Right lobe of liver (tissue), 6 donors: ENCODE results near the gene CASP3. TPM values are rescaled to one million over a fixed set of nuclear protein-coding genes. Genes with fewer than 3 reads are reported as not detected.
A peak's percentile ranks its signal among the peaks of the same experiment; 100 is the strongest.

Source experiments
- ATAC-seq, 4 donors: fragments of 200-7000 bp; cut with Tn5 transposase; one replicate each; pipeline ENCODE4 v1.9.1; 2020; ENCODE audit warnings: mild to moderate bottlenecking in 4 of 4, moderate library complexity in 4 of 4
- DNase-seq, 3 donors: peaks; one replicate each; pipeline ENCODE4 v3.0.0-alpha.2; 2020
- H3K27ac ChIP-seq, 3 donors: fragments of 200-600 bp; one replicate each; pipeline ENCODE4 v1.8.0; 2022
- H3K27me3 ChIP-seq, 2 donors: fragments of 200-600 bp; one replicate each; pipeline ENCODE4 v1.8.0; 2022
- H3K36me3 ChIP-seq, 4 donors: fragments of 200-600 bp; sonication (generic) in 1 of 4; one replicate each; pipeline versions ENCODE4 v1.5.1 to v1.8.0; 2017 to 2022; ENCODE audit warnings: control low read depth in 1 of 4
- H3K4me1 ChIP-seq, 4 donors: fragments of 200-600 bp; sonication (generic) in 1 of 4; one replicate each; pipeline versions ENCODE4 v1.5.1 to v1.8.0; 2017 to 2022; ENCODE audit warnings: control low read depth in 1 of 4
- H3K4me3 ChIP-seq, 3 donors: fragments of 200-600 bp; one replicate each; pipeline ENCODE4 v1.8.0; 2022
- H3K9me3 ChIP-seq, 4 donors: fragments of 200-600 bp; sonication (generic) in 1 of 4; one replicate each; pipeline versions ENCODE4 v1.5.1 to v1.8.0; 2017 to 2022; ENCODE audit warnings: control low read depth in 1 of 4
- POLR2A ChIP-seq: fragments of 450-650 bp; IDR thresholded peaks from one replicate; pipeline ENCODE4 v1.6.1; 2017; ENCODE audit warnings: antibody characterized with exemption, mild to moderate bottlenecking
- WGBS: methylation state at CpG from one replicate; pipeline ENCODE4 v1.1.6; 2018; ENCODE audit warnings: low coverage, low lambda C conversion rate; ENCODE audit not compliant: insufficient coverage; ENCODE audit errors: missing lambda C conversion rate; 5-methylcytosine and 5-hydroxymethylcytosine counted together
- intact Hi-C, 2 donors: fragments of 100-400 bp; cut with DNase I; formaldehyde crosslinking; loops; one replicate each; pipeline versions ENCODE4 v1.11.2 to v1.14.1; 2022
- total RNA-seq, 6 experiments: library from RNA; depleted of rRNA in 2 of 6; stranded (reverse); fragments of >200 nt in 2 of 6; fragmentation: NEBNext Ultra II Directional in 3 of 6; extraction: Animal tissue kit (Norgen Biotek cat#: 25700) in 3 of 6; gene quantifications; one replicate each; pipeline versions ENCODE4 v1.1.0 to v1.2.4, GENCODE V29; 2016 to 2023
- TF ChIP-seq, protein P1 (sequence below), 4 donors: fragments of 200-600 bp in 3 of 4; fragments of 450-650 bp in 1 of 4; IDR thresholded peaks; one replicate each; pipeline versions ENCODE4 v1.5.1 to v1.8.0; 2016 to 2022; ENCODE audit warnings: antibody characterized with exemption in 4 of 4, mild to moderate bottlenecking in 2 of 4
- donor health status: DM: no; HTN: yes; CAD: no.
- donor health status: DM: no; HTN: no; CAD: no.
- donor health status: DM: no; HTN: no; CAD: no.
- donor health status: DM: no; HTN: yes; CAD: no.
- donor health status: DM: no; HTN: yes; CAD: no.

The CASP3 gene
- total RNA-seq, 6 experiments from 2014 or later, result 9.6 to 19.6 (median 13.2) TPM

DNA sequence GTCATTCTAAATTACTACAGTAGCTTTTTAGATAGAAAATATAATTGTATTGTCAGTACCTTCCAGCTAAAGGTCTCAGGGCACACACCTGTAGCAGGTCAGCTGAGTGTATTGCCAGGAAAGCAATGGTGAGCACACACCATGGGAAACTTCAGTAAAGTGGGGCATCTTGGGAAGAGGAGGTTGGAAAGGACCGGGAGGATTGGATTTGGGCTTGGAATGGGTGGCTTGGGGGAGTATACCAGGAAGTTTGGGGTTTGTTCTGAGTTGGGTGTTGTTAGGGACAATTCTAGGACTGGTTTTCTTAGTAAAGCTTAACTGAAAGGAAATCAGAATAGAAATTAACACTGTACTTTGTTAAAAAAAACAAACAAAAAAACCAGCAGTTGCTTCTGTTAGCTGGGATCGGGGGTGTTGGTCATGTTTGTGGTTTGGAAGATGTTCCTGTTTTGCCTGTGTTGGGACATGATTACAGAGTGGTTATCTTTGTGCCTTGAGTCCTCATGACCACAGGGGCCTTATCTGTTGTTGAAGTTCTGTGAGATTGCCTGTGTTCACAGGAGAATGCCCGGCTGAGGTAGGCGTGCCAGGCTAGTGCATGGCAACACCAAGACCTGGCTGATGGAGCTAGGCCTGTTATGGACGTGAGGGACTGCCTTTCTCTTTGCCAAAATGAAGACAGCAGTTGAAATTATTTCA, 35.4 kb upstream of the CASP3 start:
- no peak for TF ChIP-seq POLR2A
- TF ChIP-seq, protein P1, sequence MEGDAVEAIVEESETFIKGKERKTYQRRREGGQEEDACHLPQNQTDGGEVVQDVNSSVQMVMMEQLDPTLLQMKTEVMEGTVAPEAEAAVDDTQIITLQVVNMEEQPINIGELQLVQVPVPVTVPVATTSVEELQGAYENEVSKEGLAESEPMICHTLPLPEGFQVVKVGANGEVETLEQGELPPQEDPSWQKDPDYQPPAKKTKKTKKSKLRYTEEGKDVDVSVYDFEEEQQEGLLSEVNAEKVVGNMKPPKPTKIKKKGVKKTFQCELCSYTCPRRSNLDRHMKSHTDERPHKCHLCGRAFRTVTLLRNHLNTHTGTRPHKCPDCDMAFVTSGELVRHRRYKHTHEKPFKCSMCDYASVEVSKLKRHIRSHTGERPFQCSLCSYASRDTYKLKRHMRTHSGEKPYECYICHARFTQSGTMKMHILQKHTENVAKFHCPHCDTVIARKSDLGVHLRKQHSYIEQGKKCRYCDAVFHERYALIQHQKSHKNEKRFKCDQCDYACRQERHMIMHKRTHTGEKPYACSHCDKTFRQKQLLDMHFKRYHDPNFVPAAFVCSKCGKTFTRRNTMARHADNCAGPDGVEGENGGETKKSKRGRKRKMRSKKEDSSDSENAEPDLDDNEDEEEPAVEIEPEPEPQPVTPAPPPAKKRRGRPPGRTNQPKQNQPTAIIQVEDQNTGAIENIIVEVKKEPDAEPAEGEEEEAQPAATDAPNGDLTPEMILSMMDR (IDR thresholded peaks at IDR 0.05), result no peak
- ATAC-seq, result peak in 3 of 4 donors; percentile 24 to 61 (median 52)
- H3K9me3 ChIP-seq, result no peaks in the 10 kb centered on the region
- no peak overlapping the region for H3K27ac ChIP-seq
- no peak for DNase-seq
- 63% methylated on average over 3 of the region's 5 CpGs for WGBS
- intact Hi-C loops, result no loop called here
- no peaks in the 10 kb centered on the region for H3K27me3 ChIP-seq
- H3K4me3 ChIP-seq, result no peak overlapping the region
- no peaks in the 10 kb centered on the region for H3K4me1 ChIP-seq
- no peaks in the 10 kb centered on the region for H3K36me3 ChIP-seq

DNA sequence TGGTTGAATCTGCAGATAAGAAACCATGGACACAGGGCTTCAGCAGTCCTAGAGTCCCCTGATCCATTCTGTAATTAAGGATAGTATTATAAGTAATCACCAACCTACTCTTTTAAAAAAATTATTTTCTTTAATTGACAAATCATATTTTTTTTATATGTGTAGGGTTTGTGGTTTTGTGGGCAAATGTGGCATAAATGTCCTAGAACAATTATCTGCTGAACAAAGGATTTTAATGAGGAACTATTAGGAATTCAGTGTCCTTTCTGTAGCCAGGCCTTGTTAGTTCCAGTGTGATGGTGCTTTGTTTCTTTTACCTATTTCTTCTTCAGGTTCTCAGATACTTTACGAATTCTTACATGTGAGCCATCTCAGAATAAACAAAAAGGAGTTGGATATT, 32.7 kb upstream of the CASP3 start:
- DNase-seq (no peak), ATAC-seq (no peak)
- H3K4me3 ChIP-seq, result no peak overlapping the region
- no peak overlapping the region for H3K27ac ChIP-seq
- H3K27me3 ChIP-seq, result no peaks in the 10 kb centered on the region
- no peaks in the 10 kb centered on the region for H3K4me1 ChIP-seq
- no peaks in the 10 kb centered on the region for H3K36me3 ChIP-seq
- H3K9me3 ChIP-seq, result no peaks in the 10 kb centered on the region
- intact Hi-C loops, result no loop called here
- TF ChIP-seq, protein P1 (IDR thresholded peaks at IDR 0.05), result no peak
- no peak for TF ChIP-seq POLR2A
- 86% methylated on average over 1 of the region's 1 CpG for WGBS

DNA sequence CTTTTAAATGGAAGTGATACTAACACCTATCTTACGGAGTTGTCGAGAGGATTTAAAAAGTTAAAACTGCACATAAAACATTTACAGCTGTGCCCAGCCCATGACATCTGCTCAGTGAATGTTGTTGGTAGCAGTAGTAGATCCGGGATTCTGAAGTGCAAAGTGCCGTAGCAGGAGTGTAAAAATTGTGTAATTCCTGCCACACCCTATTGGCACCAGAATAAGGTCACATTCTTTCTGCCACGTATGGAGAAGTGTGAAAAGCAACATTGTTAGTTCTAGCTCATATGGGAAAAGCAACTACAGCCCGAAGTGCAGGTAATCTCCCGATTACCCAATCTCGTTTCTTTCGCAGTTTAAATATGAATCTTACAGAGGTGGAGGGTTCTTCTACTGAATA, 31.5 kb upstream of the CASP3 start:
- Histone ChIP-seq H3K36me3 (no peaks in the 10 kb centered on the region), H3K4me1 (no peaks in the 10 kb centered on the region), H3K4me3 (no peak overlapping the region), H3K27me3 (no peaks in the 10 kb centered on the region), H3K9me3 (no peaks in the 10 kb centered on the region), H3K27ac (no peak overlapping the region)
- 57% methylated on average over 9 of the region's 9 CpGs for WGBS
- ATAC-seq (peak in 2 of 4 donors; percentile 43 to 65), DNase-seq (no peak)
- intact Hi-C loops, result no loop called here
- no peak for TF ChIP-seq POLR2A
- TF ChIP-seq, protein P1 (IDR thresholded peaks at IDR 0.05), result no peak

DNA sequence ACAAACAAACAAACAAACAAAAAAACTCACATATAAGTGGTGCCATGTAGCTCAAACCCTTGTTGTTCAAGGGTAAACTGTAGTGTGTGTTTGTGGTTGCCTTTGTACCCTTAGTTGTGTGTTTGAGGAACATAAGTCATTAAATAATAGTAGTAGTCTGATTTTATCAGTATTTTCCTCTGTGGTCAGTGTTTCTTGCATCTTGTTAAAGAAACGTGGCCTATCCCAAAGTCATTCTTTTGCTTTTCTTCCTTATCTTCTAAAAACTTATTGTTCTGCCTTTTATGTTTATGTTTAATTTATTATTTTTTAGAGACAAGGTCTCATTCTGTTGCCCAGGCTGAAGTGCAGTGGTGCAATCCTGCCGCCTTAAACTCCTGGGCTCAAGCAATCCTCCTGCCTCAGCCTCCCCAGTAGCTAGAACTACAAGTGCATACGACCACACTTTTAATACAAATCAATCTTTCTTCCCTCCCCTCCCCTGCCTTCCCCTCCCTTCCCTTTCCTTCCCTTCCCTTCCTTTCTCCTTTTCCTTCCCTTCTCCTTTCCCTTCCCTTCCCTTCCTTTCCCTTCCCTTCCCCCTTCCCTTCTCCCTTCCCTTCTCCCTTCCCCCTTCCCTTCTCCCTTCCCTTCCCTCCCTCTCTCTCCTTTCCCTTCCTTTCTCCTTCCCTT, 26.7 kb upstream of the CASP3 start:
- Histone ChIP-seq H3K27me3 (no peaks in the 10 kb centered on the region), H3K9me3 (no peaks in the 10 kb centered on the region), H3K4me1 (no peaks in the 10 kb centered on the region), H3K4me3 (no peak overlapping the region), H3K36me3 (peaks cover 0 to 10% (median 2%) of the 10 kb centered on the region in 4 donors), H3K27ac (no peak overlapping the region)
- DNase-seq (no peak), ATAC-seq (no peak)
- TF ChIP-seq, protein P1 (IDR thresholded peaks at IDR 0.05), result no peak
- TF ChIP-seq POLR2A, result no peak
- WGBS, result 97% methylated on average over 3 of the region's 3 CpGs
- intact Hi-C loops, result no loop called here
